ENCODE results near the gene MARCHF10. TPM values are rescaled to one million over a fixed set of nuclear protein-coding genes. Genes with fewer than 3 reads are reported as not detected.

Gene MARCHF10
- total RNA-seq, 4 donors from 2014 or later = 0.33 to 0.52 (median 0.42) TPM; not detected in 1

DNA sequence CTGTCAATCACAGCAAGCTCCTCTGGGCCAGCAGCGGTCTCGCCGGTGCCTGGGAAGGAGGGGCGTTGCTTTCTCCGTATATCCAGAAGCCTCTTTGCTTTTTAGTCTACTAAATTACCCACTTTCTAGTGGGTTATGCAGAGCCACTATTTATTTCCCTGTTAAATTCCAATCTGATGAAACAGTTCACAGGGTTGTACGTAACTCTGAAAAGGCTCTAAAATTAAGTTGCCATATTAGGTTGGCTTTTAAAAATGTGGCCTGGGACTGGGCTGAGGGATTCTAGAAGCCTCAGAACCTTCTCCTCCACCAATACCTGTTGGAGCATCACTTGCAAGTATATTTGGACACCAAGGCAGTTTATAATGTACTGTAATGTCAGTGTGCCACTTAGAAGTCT is 27.2 kb downstream of the MARCHF10 start:
- no peak overlapping the region for H3K4me3 ChIP-seq
- intact Hi-C loops (cut with DNase I) = no loop called here
- H3K27me3 ChIP-seq = peaks cover 0 to 7% (median 0%) of the 10 kb centered on the region in 4 donors
- TF ChIP-seq EP300 (IDR thresholded peaks at IDR 0.05) (no peak), POLR2AphosphoS5 (IDR thresholded peaks at IDR 0.05) (no peak), POLR2A (IDR thresholded peaks at IDR 0.05; ENCODE audit: low read depth) (no peak)
- TF ChIP-seq, protein P1, sequence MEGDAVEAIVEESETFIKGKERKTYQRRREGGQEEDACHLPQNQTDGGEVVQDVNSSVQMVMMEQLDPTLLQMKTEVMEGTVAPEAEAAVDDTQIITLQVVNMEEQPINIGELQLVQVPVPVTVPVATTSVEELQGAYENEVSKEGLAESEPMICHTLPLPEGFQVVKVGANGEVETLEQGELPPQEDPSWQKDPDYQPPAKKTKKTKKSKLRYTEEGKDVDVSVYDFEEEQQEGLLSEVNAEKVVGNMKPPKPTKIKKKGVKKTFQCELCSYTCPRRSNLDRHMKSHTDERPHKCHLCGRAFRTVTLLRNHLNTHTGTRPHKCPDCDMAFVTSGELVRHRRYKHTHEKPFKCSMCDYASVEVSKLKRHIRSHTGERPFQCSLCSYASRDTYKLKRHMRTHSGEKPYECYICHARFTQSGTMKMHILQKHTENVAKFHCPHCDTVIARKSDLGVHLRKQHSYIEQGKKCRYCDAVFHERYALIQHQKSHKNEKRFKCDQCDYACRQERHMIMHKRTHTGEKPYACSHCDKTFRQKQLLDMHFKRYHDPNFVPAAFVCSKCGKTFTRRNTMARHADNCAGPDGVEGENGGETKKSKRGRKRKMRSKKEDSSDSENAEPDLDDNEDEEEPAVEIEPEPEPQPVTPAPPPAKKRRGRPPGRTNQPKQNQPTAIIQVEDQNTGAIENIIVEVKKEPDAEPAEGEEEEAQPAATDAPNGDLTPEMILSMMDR (IDR thresholded peaks at IDR 0.05) = no peak
- 89% methylated on average over 6 of the region's 6 CpGs for WGBS
- no peak overlapping the region for H3K27ac ChIP-seq (replicated peaks in 1 of 4)
- no peak for DNase-seq (ENCODE audit: extremely low spot score)
- peaks cover 0 to 5% (median 0%) of the 10 kb centered on the region in 4 donors for H3K4me1 ChIP-seq
- H3K9me3 ChIP-seq = peaks cover 0 to 6% (median 2%) of the 10 kb centered on the region in 4 donors
- H3K36me3 ChIP-seq = no peaks in the 10 kb centered on the region

GRCh38 chr17:62780269-62780668 is 27.8 kb downstream of the MARCHF10 start:
- TF ChIP-seq EP300 (IDR thresholded peaks at IDR 0.05) = no peak
- DNase-seq (ENCODE audit: extremely low spot score) = no peak

GRCh38 chr17:62778990-62779681 is 29.0 kb downstream of the MARCHF10 start:
- no peaks in the 10 kb centered on the region for H3K9me3 ChIP-seq
- H3K4me1 ChIP-seq = peaks cover 0 to 5% (median 0%) of the 10 kb centered on the region in 4 donors
- DNase-seq (ENCODE audit: extremely low spot score) = no peak
- no peak for TF ChIP-seq POLR2A (IDR thresholded peaks at IDR 0.05; ENCODE audit: low read depth)
- no peak for TF ChIP-seq EP300 (IDR thresholded peaks at IDR 0.05)
- no peak for TF ChIP-seq POLR2AphosphoS5 (IDR thresholded peaks at IDR 0.05)
- TF ChIP-seq, protein P1 (IDR thresholded peaks at IDR 0.05) = no peak
- WGBS = 53% methylated on average over 21 of the region's 21 CpGs
- no peak overlapping the region for H3K27ac ChIP-seq (replicated peaks in 1 of 4)
- H3K27me3 ChIP-seq = peaks cover 0 to 10% (median 0%) of the 10 kb centered on the region in 4 donors
- no peaks in the 10 kb centered on the region for H3K36me3 ChIP-seq
- intact Hi-C loops (cut with DNase I) = no loop called here
- H3K4me3 ChIP-seq = no peak overlapping the region

More at GRCh38 chr17:62780269-62780668, 27.8 kb downstream of the MARCHF10 start:
- intact Hi-C loops (cut with DNase I) = no loop called here
- H3K36me3 ChIP-seq = no peaks in the 10 kb centered on the region
- H3K27me3 ChIP-seq = peaks cover 0 to 7% (median 0%) of the 10 kb centered on the region in 4 donors
- H3K9me3 ChIP-seq = peaks cover 0 to 6% (median 2%) of the 10 kb centered on the region in 4 donors
- WGBS = 85% methylated on average over 5 of the region's 7 CpGs
- H3K4me3 ChIP-seq = no peak overlapping the region
- no peak overlapping the region for H3K27ac ChIP-seq (replicated peaks in 1 of 4)
- peaks cover 0 to 5% (median 0%) of the 10 kb centered on the region in 4 donors for H3K4me1 ChIP-seq

- intact Hi-C loops (cut with DNase I) = no loop called here
- Histone ChIP-seq H3K36me3 (no peaks in the 10 kb centered on the region), H3K9me3 (no peaks in the 10 kb centered on the region), H3K27me3 (peaks cover 0 to 22% (median 0%) of the 10 kb centered on the region in 4 donors), H3K27ac (replicated peaks in 1 of 4) (no peak overlapping the region), H3K4me3 (no peak overlapping the region), H3K4me1 (peaks cover 0 to 5% (median 0%) of the 10 kb centered on the region in 4 donors)
- 96% methylated on average over 4 of the region's 4 CpGs for WGBS
- DNase-seq (ENCODE audit: extremely low spot score) = no peak
- no peak for TF ChIP-seq EP300 (IDR thresholded peaks at IDR 0.05)
- TF ChIP-seq, protein P1 (IDR thresholded peaks at IDR 0.05) = no peak
- TF ChIP-seq POLR2A (IDR thresholded peaks at IDR 0.05; ENCODE audit: low read depth) = no peak
- no peak for TF ChIP-seq POLR2AphosphoS5 (IDR thresholded peaks at IDR 0.05)
Observed at GRCh38 chr17:62775876-62776275, 32.2 kb downstream of the MARCHF10 start.

DNA sequence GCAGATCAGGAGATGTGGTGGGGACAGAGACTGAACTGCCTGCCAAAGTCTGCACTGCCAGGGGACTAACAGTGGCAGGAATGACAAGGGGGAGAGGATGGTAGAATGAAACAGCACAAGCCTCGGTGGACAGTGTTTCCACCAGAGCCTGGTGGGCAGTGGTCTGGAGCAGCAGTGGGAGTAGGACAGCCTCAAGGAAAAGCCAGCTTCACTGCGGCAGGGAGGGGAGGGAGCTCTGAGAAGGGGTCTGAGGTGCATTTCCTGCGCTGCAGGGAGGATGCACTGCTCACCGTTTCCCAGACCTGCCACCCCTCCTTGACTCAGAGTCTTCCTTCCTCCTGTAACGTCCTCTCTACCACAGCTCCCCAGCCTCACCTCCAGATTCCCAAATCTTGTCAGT is 33.8 kb downstream of the MARCHF10 start:
- intact Hi-C loops (cut with DNase I) = no loop called here
- no peak overlapping the region for H3K4me3 ChIP-seq
- H3K9me3 ChIP-seq = no peaks in the 10 kb centered on the region
- H3K27ac ChIP-seq (replicated peaks in 1 of 4) = no peak overlapping the region
- WGBS = 65% methylated on average over 4 of the region's 5 CpGs
- no peak for DNase-seq (ENCODE audit: extremely low spot score)
- no peaks in the 10 kb centered on the region for H3K36me3 ChIP-seq
- H3K4me1 ChIP-seq = peaks cover 0 to 5% (median 0%) of the 10 kb centered on the region in 4 donors
- TF ChIP-seq POLR2A (IDR thresholded peaks at IDR 0.05; ENCODE audit: low read depth) (no peak), POLR2AphosphoS5 (IDR thresholded peaks at IDR 0.05) (no peak), EP300 (IDR thresholded peaks at IDR 0.05) (no peak)
- TF ChIP-seq, protein P1 (IDR thresholded peaks at IDR 0.05) = no peak
- H3K27me3 ChIP-seq = peaks cover 0 to 22% (median 0%) of the 10 kb centered on the region in 4 donors
